Smooth muscle cell (in vitro differentiated cells): ENCODE results near the gene MPND. TPM values are rescaled to one million over a fixed set of nuclear protein-coding genes. Genes with fewer than 3 reads are reported as not detected.

ENCODE experiments used
- DNase-seq: peaks from one replicate; lab custom pipeline; 2025; ENCODE audit not compliant: unreplicated experiment; lab: John Stamatoyannopoulos, UW
- H2AFZ ChIP-seq: fragments of 200-600 bp; sonication (generic); 2 replicates; pipeline ENCODE4 v1.6.0; 2016; ENCODE audit warnings: antibody characterized with exemption, low read depth, mild to moderate bottlenecking
- H3F3A ChIP-seq: fragments of 200-600 bp; sonication (generic); 2 replicates; pipeline ENCODE4 v1.6.0; 2017; ENCODE audit warnings: antibody characterized with exemption, low read depth
- H3K27ac ChIP-seq: fragments of 200-600 bp; sonication (generic); 2 replicates; pipeline ENCODE4 v1.5.1; 2016; ENCODE audit warnings: low read depth, mild to moderate bottlenecking
- H3K27me3 ChIP-seq: fragments of 200-600 bp; sonication (generic); 2 replicates; pipeline ENCODE4 v1.6.1; 2016; ENCODE audit warnings: low read depth, mild to moderate bottlenecking
- H3K36me3 ChIP-seq: fragments of 200-600 bp; sonication (generic); 2 replicates; pipeline ENCODE4 v1.5.1; 2016; ENCODE audit warnings: low read depth
- H3K4me1 ChIP-seq: fragments of 200-600 bp; sonication (generic); 2 replicates; pipeline ENCODE4 v1.5.1; 2016; ENCODE audit warnings: low read depth
- H3K4me2 ChIP-seq: fragments of 200-600 bp; sonication (generic); 2 replicates; pipeline ENCODE4 v1.6.0; 2016; ENCODE audit warnings: mild to moderate bottlenecking
- H3K4me3 ChIP-seq: fragments of 200-600 bp; sonication (generic); 2 replicates; pipeline ENCODE4 v1.5.1; 2016; ENCODE audit warnings: mild to moderate bottlenecking
- H3K79me2 ChIP-seq: fragments of 200-600 bp; sonication (generic); 2 replicates; pipeline ENCODE4 v1.6.0; 2016; ENCODE audit warnings: low read depth, mild to moderate bottlenecking
- H3K9ac ChIP-seq: fragments of 200-600 bp; sonication (generic); 2 replicates; pipeline ENCODE4 v1.6.0; 2016; ENCODE audit warnings: low read depth
- H3K9me3 ChIP-seq: fragments of 200-600 bp; sonication (generic); replicated peaks from 2 replicates; pipeline ENCODE4 v1.5.1; 2016; ENCODE audit warnings: low read depth
- H4K20me1 ChIP-seq: fragments of 200-600 bp; sonication (generic); 2 replicates; pipeline ENCODE4 v1.6.0; 2016; ENCODE audit warnings: low read depth
- CTCF ChIP-seq: fragments of 200-600 bp; sonication (generic); IDR thresholded peaks from 2 replicates; pipeline ENCODE4 v1.5.1; 2017; ENCODE audit warnings: borderline replicate concordance, mild to moderate bottlenecking, antibody characterized with exemption; ENCODE audit not compliant: insufficient read depth, poor library complexity, severe bottlenecking
- WGBS: methylation state at CpG from one replicate; pipeline ENCODE4 v1.1.7; 2016; ENCODE audit warnings: low lambda C conversion rate; 5-methylcytosine and 5-hydroxymethylcytosine counted together
- polyA plus RNA-seq: library from polyadenylated mRNA; unstranded; fragments of >200 nt; fragmentation: Nextera tagmentation; extraction: Ambion mirVana; gene quantifications from 2 replicates; pipeline ENCODE4 v1.2.1, GENCODE V29; 2016
- total RNA-seq: library from RNA; depleted of rRNA; stranded (reverse); fragments of >200 nt; gene quantifications from 2 replicates; pipeline ENCODE4 v1.2.3, GENCODE V29; 2014

The MPND gene
- total and polyA plus RNA-seq, 2 experiments from 2014 or later = 3.9 to 10.9 TPM

- no peak for DNase-seq
These were observed 5.4 kb upstream of the MPND start for GRCh38 chr19:4337906-4338440.

GRCh38 chr19:4338441-4339355 lies 4.7 kb upstream of the MPND start, which contains the start of gene STAP2:
Gene STAP2, minus strand, starts transcription at chr19:4338827. Its CDS starts 74 bp downstream, at chr19:4338753.
- H3K4me3 ChIP-seq = peak within 1 kb of the TSS; percentile 51
- H3K79me2 ChIP-seq = no peaks in the 10 kb centered on the region
- H3K4me1 ChIP-seq = peaks cover 5% of the 10 kb centered on the region
- H3K36me3 ChIP-seq = no peaks in the 10 kb centered on the region
- H3K27me3 ChIP-seq = no peaks in the 10 kb centered on the region
- WGBS = 65% methylated on average over 19 of the region's 27 CpGs
- H3K9ac ChIP-seq = peak within 1 kb of the TSS; percentile 55
- peak within 1 kb of the TSS; percentile 85 for H3K4me2 ChIP-seq
- peak within 1 kb of the TSS; percentile 85 for H2AFZ ChIP-seq
- H4K20me1 ChIP-seq = no peaks in the 10 kb centered on the region
- TF ChIP-seq CTCF = no peak
- H3K27ac ChIP-seq = peak within 1 kb of the TSS; percentile 47
- no peaks in the 10 kb centered on the region for H3K9me3 ChIP-seq
- no peaks in the 10 kb centered on the region for H3F3A ChIP-seq
- DNase-seq = no peak

More at GRCh38 chr19:4337906-4338440, 5.4 kb upstream of the MPND start:
- H3K9me3 ChIP-seq = no peaks in the 10 kb centered on the region
- peak overlapping the region; percentile 85 for H2AFZ ChIP-seq
- 35% methylated on average over 14 of the region's 14 CpGs for WGBS
- no peaks in the 10 kb centered on the region for H4K20me1 ChIP-seq
- no peak for TF ChIP-seq CTCF
- H3K27me3 ChIP-seq = no peaks in the 10 kb centered on the region
- peaks cover 5% of the 10 kb centered on the region for H3K4me1 ChIP-seq
- H3K4me3 ChIP-seq = peak overlapping the region; percentile 51
- no peaks in the 10 kb centered on the region for H3K79me2 ChIP-seq
- H3K36me3 ChIP-seq = no peaks in the 10 kb centered on the region
- H3K9ac ChIP-seq = peak overlapping the region; percentile 55
- H3F3A ChIP-seq = no peaks in the 10 kb centered on the region
- H3K27ac ChIP-seq = peak overlapping the region; percentile 47
- peak overlapping the region; percentile 85 for H3K4me2 ChIP-seq

GRCh38 chr19:4342314-4342614 lies 1.1 kb upstream of the MPND start:
- H3K4me1 ChIP-seq = peaks cover 11% of the 10 kb centered on the region
- H4K20me1 ChIP-seq = no peaks in the 10 kb centered on the region
- H3K9me3 ChIP-seq = no peaks in the 10 kb centered on the region
- no peaks in the 10 kb centered on the region for H3F3A ChIP-seq
- peak overlapping the region; percentile 62 for H3K4me3 ChIP-seq
- no peaks in the 10 kb centered on the region for H3K27me3 ChIP-seq
- peak overlapping the region; percentile 62 for H3K27ac ChIP-seq
- no peak for DNase-seq
- H3K9ac ChIP-seq = peak overlapping the region; percentile 67
- H3K4me2 ChIP-seq = peak overlapping the region; percentile 93
- 9% methylated on average over 8 of the region's 10 CpGs for WGBS
- H2AFZ ChIP-seq = no peak overlapping the region
- no peak for TF ChIP-seq CTCF
- no peaks in the 10 kb centered on the region for H3K79me2 ChIP-seq
- H3K36me3 ChIP-seq = no peaks in the 10 kb centered on the region
